GM21576 (cell line): Measurements from ENCODE around the gene NUDT4B.
A peak's percentile ranks its signal among the peaks of the same experiment; 100 is the strongest.
"Not testable (repeated sequence)": the region's sequence is repeated elsewhere in the genome, so short reads cannot be mapped to it uniquely, and the experiment has no call there.

ENCODE experiments used
- ATAC-seq: cut with Tn5 transposase; IDR thresholded peaks from one replicate; pipeline ENCODE4 v1.9.1; 2021; ENCODE audit warnings: mild to moderate bottlenecking, moderate library complexity; ENCODE audit not compliant: unreplicated experiment

NUDT4B gene

GRCh38 chr1:148748563-148749334 is at the start of gene NUDT4B:
Gene NUDT4B (plus strand): TSS chr1:148748774. CDS start chr1:148748953, 179 bp downstream.
- ATAC-seq: peak; percentile 43

- ATAC-seq: not testable (repeated sequence)
Measured at GRCh38 chr1:148699357-148699756, 49.2 kb upstream of the NUDT4B start.

GRCh38 chr1:148702242-148702641 is 46.3 kb upstream of the NUDT4B start:
- not testable (repeated sequence) for ATAC-seq

GRCh38 chr1:148703973-148704591 is 44.5 kb upstream of the NUDT4B start:
- ATAC-seq: not testable (repeated sequence)

GRCh38 chr1:148705316-148705948 is 43.1 kb upstream of the NUDT4B start:
- not testable (repeated sequence) for ATAC-seq

GRCh38 chr1:148708779-148709333 is 39.7 kb upstream of the NUDT4B start:
- ATAC-seq: not testable (repeated sequence)

GRCh38 chr1:148710772-148711523 is 37.6 kb upstream of the NUDT4B start:
- ATAC-seq: not testable (repeated sequence)

GRCh38 chr1:148712353-148712752 is 36.2 kb upstream of the NUDT4B start:
- ATAC-seq: not testable (repeated sequence)

GRCh38 chr1:148715518-148715917 is 33.1 kb upstream of the NUDT4B start:
- ATAC-seq: not testable (repeated sequence)

GRCh38 chr1:148716966-148717520 is 31.5 kb upstream of the NUDT4B start:
- not testable (repeated sequence) for ATAC-seq

GRCh38 chr1:148720918-148721317 is 27.7 kb upstream of the NUDT4B start:
- not testable (repeated sequence) for ATAC-seq

- ATAC-seq: not testable (repeated sequence)
Measured at GRCh38 chr1:148722758-148723157, 25.8 kb upstream of the NUDT4B start.

- not testable (repeated sequence) for ATAC-seq
Measured at GRCh38 chr1:148723515-148723914, 25.1 kb upstream of the NUDT4B start.

GRCh38 chr1:148724872-148725271 is 23.7 kb upstream of the NUDT4B start:
- not testable (repeated sequence) for ATAC-seq

GRCh38 chr1:148727862-148728261 is 20.7 kb upstream of the NUDT4B start:
- ATAC-seq: not testable (repeated sequence)

GRCh38 chr1:148729128-148729527 is 19.4 kb upstream of the NUDT4B start:
- ATAC-seq: peak; percentile 65

GRCh38 chr1:148729541-148729940 is 19.0 kb upstream of the NUDT4B start:
- ATAC-seq: not testable (repeated sequence)

- not testable (repeated sequence) for ATAC-seq
Measured at GRCh38 chr1:148732277-148732676, 16.3 kb upstream of the NUDT4B start.

GRCh38 chr1:148733585-148734310 is 14.8 kb upstream of the NUDT4B start:
- peak; percentile 68 for ATAC-seq

GRCh38 chr1:148734311-148734662 is 14.3 kb upstream of the NUDT4B start:
- peak; percentile 35 for ATAC-seq
